Measurements from ENCODE around the gene CCDC7. TPM values are rescaled to one million over a fixed set of nuclear protein-coding genes. Genes with fewer than 3 reads are reported as not detected.
"Not testable (repeated sequence)": the region's sequence is repeated elsewhere in the genome, so short reads cannot be mapped to it uniquely, and the experiment has no call there.

The CCDC7 gene
- total RNA-seq, 1 experiment from 2014 or later: 4.0 TPM

- H3K9me2 ChIP-seq (ENCODE audit: insufficient read depth); H3K27me3 ChIP-seq (ENCODE audit: insufficient read depth, low read length); RAD21 ChIA-PET (ENCODE audit: low non-redundant PET in 1 of 2, low total read pairs in 2 of 2, uncharacterized antibody in 2 of 2, unreplicated experiment in 2 of 2); H4K20me1 ChIP-seq (ENCODE audit: insufficient read depth); H3K27ac ChIP-seq (ENCODE audit: low read depth, low read length); CTCF ChIA-PET; POLR2A ChIA-PET; H3K9me3 ChIP-seq (ENCODE audit: control insufficient read depth in 1 of 2, insufficient read depth in 1 of 2, low read depth in 1 of 2, low read length in 2 of 2); H3K9ac ChIP-seq (ENCODE audit: low read length); BruUV-seq (replicated peaks); H3K4me2 ChIP-seq (ENCODE audit: low read length); H2AFZ ChIP-seq (ENCODE audit: low read depth, low read length, poor library complexity, severe bottlenecking); ATAC-seq; H3K4me3 ChIP-seq (replicated peaks in 1 of 2; ENCODE audit: low read depth in 1 of 2, low read length in 2 of 2); H3K4me1 ChIP-seq (ENCODE audit: control insufficient read depth in 1 of 2, insufficient read depth in 2 of 2, low read length in 2 of 2); DNase-seq (ENCODE audit: low read depth, low spot score); H3K79me2 ChIP-seq (ENCODE audit: insufficient read depth, low read length): not testable (repeated sequence)
- peaks cover 28 to 36% of the 10 kb centered on the region in 2 experiments for H3K36me3 ChIP-seq (ENCODE audit: control insufficient read depth in 1 of 2, insufficient read depth in 2 of 2, low read length in 2 of 2)
- intact Hi-C loops (cut with micrococcal nuclease): loop anchor here (5.0 kb wide), 1 partner anchor 112 kb away; no protein-coding TSS in a partner anchor
These were observed 449.4 kb downstream of the CCDC7 start for GRCh38 chr10:32895200-32895968.

- Histone ChIP-seq H3K36me3 (ENCODE audit: control insufficient read depth in 1 of 2, insufficient read depth in 2 of 2, low read length in 2 of 2) (peaks cover 49 to 57% of the 10 kb centered on the region in 2 experiments), H2AFZ (ENCODE audit: low read depth, low read length, poor library complexity, severe bottlenecking) (no peak overlapping the region), H3K79me2 (ENCODE audit: insufficient read depth, low read length) (peaks cover 27% of the 10 kb centered on the region; the same call in 1 of the 2 replicates), H3K9me2 (ENCODE audit: insufficient read depth) (no peaks in the 10 kb centered on the region), H3K4me2 (ENCODE audit: low read length) (no peak overlapping the region), H4K20me1 (ENCODE audit: insufficient read depth) (no peaks in the 10 kb centered on the region), H3K4me3 (replicated peaks in 1 of 2; ENCODE audit: low read depth in 1 of 2, low read length in 2 of 2) (no peak overlapping the region), H3K27me3 (ENCODE audit: insufficient read depth, low read length) (no peaks in the 10 kb centered on the region), H3K27ac (ENCODE audit: low read depth, low read length) (no peak overlapping the region), H3K9me3 (ENCODE audit: control insufficient read depth in 1 of 2, insufficient read depth in 1 of 2, low read depth in 1 of 2, low read length in 2 of 2) (no peaks in the 10 kb centered on the region), H3K4me1 (ENCODE audit: control insufficient read depth in 1 of 2, insufficient read depth in 2 of 2, low read length in 2 of 2) (no peaks in the 10 kb centered on the region), H3K9ac (ENCODE audit: low read length) (no peak overlapping the region)
- POLR2A ChIA-PET: no interaction called here
- CTCF ChIA-PET: no interaction called here
- BruUV-seq (replicated peaks): no TSS peak
- no peak for TF ChIP-seq FOSL1 (IDR thresholded peaks at IDR 0.05; ENCODE audit: low read depth)
- RAD21 ChIA-PET (ENCODE audit: low non-redundant PET in 1 of 2, low total read pairs in 2 of 2, uncharacterized antibody in 2 of 2, unreplicated experiment in 2 of 2): no interaction called here
- intact Hi-C loops (cut with micrococcal nuclease): no loop called here
- DNase-seq (ENCODE audit: low read depth, low spot score) (no peak), ATAC-seq (no peak)
These were observed 455.9 kb downstream of the CCDC7 start for GRCh38 chr10:32901815-32902214.

GRCh38 chr10:32905466-32905865, 459.5 kb downstream of the CCDC7 start:
- POLR2A ChIA-PET: no interaction called here
- intact Hi-C loops (cut with micrococcal nuclease): no loop called here
- Histone ChIP-seq H3K4me2 (ENCODE audit: low read length) (no peak overlapping the region), H3K9ac (ENCODE audit: low read length) (no peak overlapping the region), H3K27me3 (ENCODE audit: insufficient read depth, low read length) (no peaks in the 10 kb centered on the region), H3K27ac (ENCODE audit: low read depth, low read length) (no peak overlapping the region), H3K79me2 (ENCODE audit: insufficient read depth, low read length) (peaks cover 46% of the 10 kb centered on the region), H3K4me3 (replicated peaks in 1 of 2; ENCODE audit: low read depth in 1 of 2, low read length in 2 of 2) (no peak overlapping the region), H2AFZ (ENCODE audit: low read depth, low read length, poor library complexity, severe bottlenecking) (no peak overlapping the region), H3K9me3 (ENCODE audit: control insufficient read depth in 1 of 2, insufficient read depth in 1 of 2, low read depth in 1 of 2, low read length in 2 of 2) (no peaks in the 10 kb centered on the region), H3K4me1 (ENCODE audit: control insufficient read depth in 1 of 2, insufficient read depth in 2 of 2, low read length in 2 of 2) (no peaks in the 10 kb centered on the region), H4K20me1 (ENCODE audit: insufficient read depth) (no peaks in the 10 kb centered on the region), H3K9me2 (ENCODE audit: insufficient read depth) (no peaks in the 10 kb centered on the region), H3K36me3 (ENCODE audit: control insufficient read depth in 1 of 2, insufficient read depth in 2 of 2, low read length in 2 of 2) (peaks cover 45 to 51% of the 10 kb centered on the region in 2 experiments)
- no peak for DNase-seq (ENCODE audit: low read depth, low spot score)
- BruUV-seq (replicated peaks): no TSS peak
- no peak for ATAC-seq
- RAD21 ChIA-PET (ENCODE audit: low non-redundant PET in 1 of 2, low total read pairs in 2 of 2, uncharacterized antibody in 2 of 2, unreplicated experiment in 2 of 2): no interaction called here
- CTCF ChIA-PET: no interaction called here
- TF ChIP-seq RAD21 (IDR thresholded peaks at IDR 0.05; ENCODE audit: low read depth) (no peak), ZNF274 (IDR thresholded peaks at IDR 0.05; ENCODE audit: low read depth, low read length) (no peak), FOSL1 (IDR thresholded peaks at IDR 0.05; ENCODE audit: low read depth) (no peak), POLR2AphosphoS5 (IDR thresholded peaks at IDR 0.05; ENCODE audit: low read depth, low read length) (no peak), EZH2 (IDR thresholded peaks at IDR 0.05) (no peak), EGR1 (IDR thresholded peaks at IDR 0.05; ENCODE audit: low read depth) (no peak), EZH2phosphoT487 (IDR thresholded peaks at IDR 0.05; ENCODE audit: borderline replicate concordance) (no peak), SP1 (IDR thresholded peaks at IDR 0.05; ENCODE audit: low read depth) (no peak), JUND (IDR thresholded peaks at IDR 0.05) (no peak), SRF (IDR thresholded peaks at IDR 0.05; ENCODE audit: low read depth) (no peak), ZFX (IDR thresholded peaks at IDR 0.05) (no peak), MAX (IDR thresholded peaks at IDR 0.05) (no peak), TCF7L2 (IDR thresholded peaks at IDR 0.05; ENCODE audit: borderline replicate concordance, extremely low read depth, insufficient read depth, insufficient read length) (no peak), SIN3A (IDR thresholded peaks at IDR 0.05; ENCODE audit: low read depth) (no peak)
